Inferior parietal cortex (tissue), 1 donor: ENCODE results near the gene PCDHB1.
"Not testable (repeated sequence)": the region's sequence is repeated elsewhere in the genome, so short reads cannot be mapped to it uniquely, and the experiment has no call there.

Source experiments
- DNase-seq: peaks from one replicate; pipeline ENCODE4 v3.0.0-alpha.2; 2016; ENCODE audit errors: extremely low spot score

Gene PCDHB1

GRCh38 chr5:141077826-141078225, 26.7 kb downstream of the PCDHB1 start:
- DNase-seq: no peak

DNA sequence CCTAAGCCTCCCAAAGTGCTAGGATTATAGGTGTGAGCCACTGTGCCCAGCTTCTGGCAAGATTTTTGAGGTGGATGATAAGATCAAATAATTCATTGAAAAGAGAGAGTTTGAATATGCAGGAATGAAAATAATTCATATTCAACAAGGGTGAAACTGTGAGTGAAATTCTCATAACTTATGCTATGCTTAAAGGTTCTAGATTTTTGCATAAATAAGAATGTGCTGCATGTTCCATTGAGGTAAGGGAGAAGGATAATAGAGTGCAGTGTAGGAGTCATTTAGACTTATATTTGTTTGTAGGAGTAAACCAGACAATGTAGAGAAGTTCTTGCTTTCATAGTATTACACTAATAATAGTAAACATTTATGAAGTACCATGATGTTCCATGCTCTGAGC, 31.1 kb downstream of the PCDHB1 start:
- no peak for DNase-seq

DNA sequence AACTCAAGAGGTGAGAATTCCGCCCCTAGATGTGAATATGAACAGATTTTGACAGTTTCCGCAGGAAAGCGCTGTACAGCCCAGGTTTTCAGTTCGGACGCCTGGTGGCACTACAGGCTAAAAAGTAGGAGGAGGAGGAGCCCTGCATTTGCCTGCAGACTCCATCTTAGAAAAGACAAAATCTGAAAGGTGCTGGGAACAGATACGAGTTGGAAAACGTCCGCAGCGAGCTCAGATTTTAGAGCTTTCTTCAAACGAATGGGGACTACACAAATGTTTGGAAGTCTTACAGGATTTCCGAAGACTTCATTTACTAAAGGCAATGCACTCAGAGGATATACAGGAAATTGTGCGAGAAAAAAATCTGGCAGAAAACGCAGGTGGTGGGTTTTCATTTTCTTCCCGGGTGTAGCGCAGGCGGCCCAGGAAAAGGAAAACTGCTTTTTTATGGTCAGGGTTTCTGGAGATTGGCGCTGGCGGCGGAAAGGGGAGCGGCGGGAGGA, 33.4 kb downstream of the PCDHB1 start:
- DNase-seq: peak; percentile 57

GRCh38 chr5:141094481-141095262, 43.5 kb downstream of the PCDHB1 start, which contains the start of gene PCDHB2:
Gene PCDHB2, plus strand, starts transcription at chr5:141094615. Its CDS starts 176 bp downstream, at chr5:141094791.
- DNase-seq: peak; percentile 43

DNA sequence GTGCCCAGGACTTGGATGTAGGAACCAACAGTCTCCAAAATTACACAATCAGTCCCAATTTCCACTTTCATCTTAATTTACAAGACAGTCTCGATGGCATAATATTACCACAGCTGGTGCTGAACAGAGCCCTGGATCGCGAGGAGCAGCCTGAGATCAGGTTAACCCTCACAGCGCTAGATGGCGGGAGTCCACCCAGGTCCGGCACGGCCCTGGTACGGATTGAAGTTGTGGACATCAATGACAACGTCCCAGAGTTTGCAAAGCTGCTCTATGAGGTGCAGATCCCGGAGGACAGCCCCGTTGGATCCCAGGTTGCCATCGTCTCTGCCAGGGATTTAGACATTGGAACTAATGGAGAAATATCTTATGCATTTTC, 44.1 kb downstream of the PCDHB1 start:
- no peak for DNase-seq

GRCh38 chr5:141096181-141096580, 45.0 kb downstream of the PCDHB1 start:
- DNase-seq: not testable (repeated sequence)

DNA sequence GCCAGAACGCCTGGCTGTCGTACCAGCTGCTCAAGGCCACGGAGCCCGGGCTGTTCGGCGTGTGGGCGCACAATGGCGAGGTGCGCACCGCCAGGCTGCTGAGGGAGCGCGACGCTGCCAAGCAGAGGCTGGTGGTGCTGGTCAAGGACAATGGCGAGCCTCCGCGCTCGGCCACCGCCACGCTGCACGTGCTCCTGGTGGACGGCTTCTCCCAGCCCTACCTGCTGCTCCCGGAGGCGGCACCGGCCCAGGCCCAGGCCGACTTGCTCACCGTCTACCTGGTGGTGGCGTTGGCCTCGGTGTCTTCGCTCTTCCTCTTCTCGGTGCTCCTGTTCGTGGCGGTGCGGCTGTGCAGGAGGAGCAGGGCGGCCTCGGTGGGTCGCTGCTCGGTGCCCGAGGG, 45.4 kb downstream of the PCDHB1 start:
- DNase-seq: not testable (repeated sequence)

- peak; percentile 59 for DNase-seq
Observed at GRCh38 chr5:141100243-141100805, 49.1 kb downstream of the PCDHB1 start, which contains the start of gene PCDHB3. Gene PCDHB3, plus strand, starts transcription at chr5:141100473. Its CDS starts 177 bp downstream, at chr5:141100650.

GRCh38 chr5:141101059-141101458, 49.9 kb downstream of the PCDHB1 start:
- DNase-seq: no peak

DNA sequence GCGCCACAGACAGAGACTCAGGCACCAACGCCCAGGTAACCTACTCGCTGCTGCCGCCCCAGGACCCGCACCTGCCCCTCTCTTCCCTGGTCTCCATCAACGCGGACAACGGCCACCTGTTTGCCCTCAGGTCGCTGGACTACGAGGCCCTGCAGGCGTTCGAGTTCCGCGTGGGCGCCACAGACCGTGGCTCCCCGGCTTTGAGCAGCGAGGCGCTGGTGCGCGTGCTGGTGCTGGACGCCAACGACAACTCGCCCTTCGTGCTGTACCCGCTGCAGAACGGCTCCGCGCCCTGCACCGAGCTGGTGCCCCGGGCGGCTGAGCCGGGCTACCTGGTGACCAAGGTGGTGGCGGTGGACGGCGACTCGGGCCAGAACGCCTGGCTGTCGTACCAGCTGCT, 50.9 kb downstream of the PCDHB1 start:
- not testable (repeated sequence) for DNase-seq

GRCh38 chr5:141102471-141102870, 51.3 kb downstream of the PCDHB1 start:
- not testable (repeated sequence) for DNase-seq

DNA sequence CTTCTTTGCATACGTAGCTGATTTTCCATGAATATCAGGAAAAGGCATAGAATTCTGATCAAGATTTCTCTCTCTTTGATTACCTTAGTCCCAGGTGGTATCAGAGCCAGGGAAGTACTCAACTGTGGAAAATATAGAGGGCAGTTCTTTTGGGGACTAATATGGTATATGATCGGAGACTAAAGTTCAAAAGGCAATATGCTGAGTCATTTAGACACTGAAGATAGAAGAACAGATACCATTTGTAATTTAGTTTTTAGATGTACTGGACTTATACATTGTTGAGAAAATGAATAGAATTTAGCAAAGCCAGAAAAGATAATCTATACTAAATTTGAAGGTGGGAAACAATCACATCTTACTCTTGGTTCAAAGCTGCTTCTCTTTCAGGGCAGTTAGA, 54.2 kb downstream of the PCDHB1 start:
- DNase-seq: no peak
